Measurements from ENCODE around the gene GNA14.

DNA sequence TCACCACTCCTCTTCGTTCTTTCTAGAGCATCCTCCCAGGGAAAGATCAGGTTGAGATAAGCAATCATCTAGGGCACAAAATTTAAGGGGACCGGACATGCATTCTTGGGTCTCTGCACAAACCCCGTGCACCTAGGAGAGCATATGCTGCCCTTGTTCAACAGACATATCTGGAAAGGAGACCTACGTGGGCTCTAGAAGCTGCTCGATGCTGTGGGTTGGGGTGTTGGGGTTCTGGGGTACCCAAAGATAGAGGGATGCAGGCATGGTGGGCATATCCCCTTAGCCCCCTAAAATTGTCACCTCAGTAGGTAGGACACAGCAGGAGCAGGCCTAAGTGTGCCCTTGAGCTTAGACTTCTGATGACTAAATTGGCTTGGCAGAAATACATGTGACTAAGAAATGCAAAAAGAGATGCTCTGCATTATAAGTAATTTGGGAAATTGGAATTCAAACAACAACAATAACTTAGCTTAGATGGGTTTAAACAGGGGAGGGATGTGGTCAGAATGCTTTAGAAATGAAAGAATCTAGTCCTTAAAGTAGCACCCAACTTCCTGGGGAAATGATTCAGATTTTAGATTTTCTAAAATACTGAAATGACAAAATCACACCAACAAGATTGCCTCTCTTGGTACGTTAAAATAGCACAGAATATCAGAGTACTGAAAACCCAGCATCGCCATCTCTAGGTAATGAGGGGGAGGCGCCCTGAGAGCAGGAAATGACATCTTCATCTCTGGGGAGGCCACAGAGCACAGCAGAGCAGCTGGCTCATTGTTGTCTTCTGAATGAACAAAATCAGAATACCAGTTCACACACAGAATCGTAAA is 172.3 kb downstream of the GNA14 start:
- no peak for TF ChIP-seq CTCF (IDR thresholded peaks at IDR 0.05)
- no peak for TF ChIP-seq POLR2A (IDR thresholded peaks at IDR 0.05)
- TF ChIP-seq POLR2AphosphoS5 (IDR thresholded peaks at IDR 0.05), result no peak

All from breast epithelium (tissue), 3 donors.